ENCODE results near the gene MRPL50. TPM values are rescaled to one million over a fixed set of nuclear protein-coding genes. Genes with fewer than 3 reads are reported as not detected.

Gene MRPL50
- total RNA-seq, 1 donor from 2014 or later = 18.8 TPM

- DNase-seq (ENCODE audit: low spot score) = no peak
Observed at GRCh38 chr9:101341958-101342357, 56.5 kb downstream of the MRPL50 start.

Other genes starting within 250 kb of the MRPL50 start
- 1.2 TPM for gene BAAT, start 13.6 kb downstream of the MRPL50 start, total RNA-seq (ENCODE audit: insufficient read depth, low replicate concordance)
- 27.9 TPM for gene ZNF189, start 233 bp upstream of the MRPL50 start, total RNA-seq (ENCODE audit: insufficient read depth, low replicate concordance)
- 4.8 TPM for gene ALDOB, start 37.2 kb upstream of the MRPL50 start, total RNA-seq (ENCODE audit: insufficient read depth, low replicate concordance)
- gene RNF20, start 135.2 kb upstream of the MRPL50 start, total RNA-seq (ENCODE audit: insufficient read depth, low replicate concordance) = 23.1 TPM
- gene PPP3R2, start 196.4 kb upstream of the MRPL50 start, total RNA-seq (ENCODE audit: insufficient read depth, low replicate concordance) = 3.6 TPM

All from umbilical cord (tissue), 2 donors.